Measurements from ENCODE around the gene WNT8B. TPM values are rescaled to one million over a fixed set of nuclear protein-coding genes. Genes with fewer than 3 reads are reported as not detected.

Gene WNT8B
- total and polyA plus RNA-seq, 2 donors (not counting 1 experiment from before 2014, with no cell fraction given), result not detected

DNA sequence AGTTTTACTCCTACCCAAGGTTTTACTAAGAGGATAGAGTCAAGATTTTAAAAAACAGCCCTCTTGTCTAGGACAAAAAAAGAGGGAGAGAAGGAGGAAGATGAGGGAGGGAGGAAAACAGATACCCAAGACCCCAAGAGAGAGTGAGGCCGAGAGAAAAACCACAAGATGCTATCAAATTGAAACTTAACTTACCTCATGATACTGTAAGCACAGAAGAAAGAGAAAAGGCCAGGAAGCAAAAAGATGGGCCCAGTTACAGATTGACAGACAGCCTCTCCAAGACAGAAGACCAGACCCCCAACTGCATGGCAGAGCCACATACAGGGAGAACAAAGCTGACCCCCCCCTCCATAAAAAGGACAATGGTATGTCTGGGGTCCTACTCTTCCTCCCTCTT lies 45.5 kb downstream of the WNT8B start:
- Mint-ChIP-seq H3K27me3 (no peaks in the 10 kb centered on the region), H3K4me3 (no peak overlapping the region), H3K27ac (no peak overlapping the region), H3K9me3 (ENCODE audit: insufficient read depth) (no peaks in the 10 kb centered on the region), H3K4me1 (no peaks in the 10 kb centered on the region)
- Histone ChIP-seq H2AFZ (ENCODE audit: insufficient read depth, low read depth, low read length, poor library complexity, severe bottlenecking) (no peak overlapping the region), H3K79me2 (ENCODE audit: control insufficient read depth, insufficient read depth, low read length) (no peaks in the 10 kb centered on the region), H3K4me3 (ENCODE audit: control extremely low read depth in 1 of 5, extremely low read depth in 1 of 5, insufficient read depth in 1 of 5, low read depth in 2 of 5, low read length in 4 of 5) (no peak overlapping the region), H3K27ac (ENCODE audit: low read length in 2 of 2) (no peak overlapping the region), H3K4me1 (ENCODE audit: control insufficient read depth in 2 of 2, insufficient read depth in 2 of 2, low read length in 2 of 2) (no peaks in the 10 kb centered on the region), H3K9ac (ENCODE audit: low read length) (no peak overlapping the region), H3K27me3 (replicated peaks in 1 of 4; ENCODE audit: control extremely low read depth in 1 of 4, control insufficient read depth in 3 of 4, insufficient read depth in 4 of 4, low read length in 3 of 4) (no peaks in the 10 kb centered on the region), H3K36me3 (replicated peaks in 1 of 2; ENCODE audit: control extremely low read depth in 1 of 2, control insufficient read depth in 1 of 2, extremely low read depth in 1 of 2, insufficient read depth in 2 of 2, low read length in 1 of 2) (peaks cover 0 to 10% of the 10 kb centered on the region in 2 experiments), H4K20me1 (ENCODE audit: control insufficient read depth, insufficient read depth, low read length, poor library complexity, severe bottlenecking) (no peaks in the 10 kb centered on the region), H3K4me2 (replicated peaks; ENCODE audit: low read depth, low read length, poor library complexity, severe bottlenecking) (no peak overlapping the region), H3K9me3 (ENCODE audit: control extremely low read depth in 1 of 3, control insufficient read depth in 2 of 3, insufficient read depth in 1 of 3, low read length in 2 of 3) (no peaks in the 10 kb centered on the region)
- WGBS (ENCODE audit: insufficient coverage), result no CpG with 5 or more reads among the region's 1 CpG
- TF ChIP-seq EZH2 (IDR thresholded peaks at IDR 0.05; ENCODE audit: borderline replicate concordance, insufficient read depth, low read depth, low read length, poor library complexity, severe bottlenecking), result no peak
- TF ChIP-seq, protein P1, sequence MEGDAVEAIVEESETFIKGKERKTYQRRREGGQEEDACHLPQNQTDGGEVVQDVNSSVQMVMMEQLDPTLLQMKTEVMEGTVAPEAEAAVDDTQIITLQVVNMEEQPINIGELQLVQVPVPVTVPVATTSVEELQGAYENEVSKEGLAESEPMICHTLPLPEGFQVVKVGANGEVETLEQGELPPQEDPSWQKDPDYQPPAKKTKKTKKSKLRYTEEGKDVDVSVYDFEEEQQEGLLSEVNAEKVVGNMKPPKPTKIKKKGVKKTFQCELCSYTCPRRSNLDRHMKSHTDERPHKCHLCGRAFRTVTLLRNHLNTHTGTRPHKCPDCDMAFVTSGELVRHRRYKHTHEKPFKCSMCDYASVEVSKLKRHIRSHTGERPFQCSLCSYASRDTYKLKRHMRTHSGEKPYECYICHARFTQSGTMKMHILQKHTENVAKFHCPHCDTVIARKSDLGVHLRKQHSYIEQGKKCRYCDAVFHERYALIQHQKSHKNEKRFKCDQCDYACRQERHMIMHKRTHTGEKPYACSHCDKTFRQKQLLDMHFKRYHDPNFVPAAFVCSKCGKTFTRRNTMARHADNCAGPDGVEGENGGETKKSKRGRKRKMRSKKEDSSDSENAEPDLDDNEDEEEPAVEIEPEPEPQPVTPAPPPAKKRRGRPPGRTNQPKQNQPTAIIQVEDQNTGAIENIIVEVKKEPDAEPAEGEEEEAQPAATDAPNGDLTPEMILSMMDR (IDR thresholded peaks at IDR 0.05), result no peak
- no peak for ATAC-seq (ENCODE audit: low read depth)
- DNase-seq, result no peak
- intact Hi-C loops (cut with micrococcal nuclease), result no loop called here
- ChIA-PET CTCF (interaction anchor here (1.0 to 1.9 kb wide), 5 partner anchors 11 to 662 kb away, joined by 3 to 8 read pairs (median 4); partner anchors contain the start of gene SEC31B), POLR2A (no interaction called here)

DNA sequence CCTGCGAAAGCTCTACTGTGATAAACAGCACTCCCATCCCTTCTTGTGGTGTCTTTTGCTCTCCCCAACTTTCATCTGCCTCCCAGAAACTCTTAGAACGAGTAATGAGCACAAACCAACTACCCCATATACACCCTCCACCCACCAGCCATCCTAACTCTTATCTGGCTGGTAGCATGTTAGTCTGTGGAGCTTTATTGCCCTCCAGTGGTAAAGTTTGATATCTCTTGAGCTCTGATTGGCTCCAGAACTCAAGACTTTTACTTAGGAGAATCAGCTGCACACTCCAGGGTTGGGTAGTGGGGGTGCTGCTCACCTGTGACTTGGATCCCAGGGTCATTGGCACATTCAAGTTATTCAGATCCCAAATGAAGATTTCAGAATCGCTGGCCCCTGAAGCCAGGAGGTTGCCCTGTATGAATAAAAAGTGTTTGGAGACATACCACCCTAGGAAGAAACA lies 45.9 kb downstream of the WNT8B start:
- Histone ChIP-seq H3K27me3 (replicated peaks in 1 of 4; ENCODE audit: control extremely low read depth in 1 of 4, control insufficient read depth in 3 of 4, insufficient read depth in 4 of 4, low read length in 3 of 4) (no peaks in the 10 kb centered on the region), H3K27ac (ENCODE audit: low read length in 2 of 2) (no peak overlapping the region), H3K4me2 (replicated peaks; ENCODE audit: low read depth, low read length, poor library complexity, severe bottlenecking) (no peak overlapping the region), H3K79me2 (ENCODE audit: control insufficient read depth, insufficient read depth, low read length) (no peaks in the 10 kb centered on the region), H3K9ac (ENCODE audit: low read length) (no peak overlapping the region), H3K9me3 (ENCODE audit: control extremely low read depth in 1 of 3, control insufficient read depth in 2 of 3, insufficient read depth in 1 of 3, low read length in 2 of 3) (no peaks in the 10 kb centered on the region), H2AFZ (ENCODE audit: insufficient read depth, low read depth, low read length, poor library complexity, severe bottlenecking) (no peak overlapping the region), H3K36me3 (replicated peaks in 1 of 2; ENCODE audit: control extremely low read depth in 1 of 2, control insufficient read depth in 1 of 2, extremely low read depth in 1 of 2, insufficient read depth in 2 of 2, low read length in 1 of 2) (peaks cover 0 to 10% of the 10 kb centered on the region in 2 experiments), H3K4me1 (ENCODE audit: control insufficient read depth in 2 of 2, insufficient read depth in 2 of 2, low read length in 2 of 2) (no peaks in the 10 kb centered on the region), H4K20me1 (ENCODE audit: control insufficient read depth, insufficient read depth, low read length, poor library complexity, severe bottlenecking) (no peaks in the 10 kb centered on the region), H3K4me3 (ENCODE audit: control extremely low read depth in 1 of 5, extremely low read depth in 1 of 5, insufficient read depth in 1 of 5, low read depth in 2 of 5, low read length in 4 of 5) (no peak overlapping the region)
- DNase-seq (peak; percentile 41), ATAC-seq (ENCODE audit: low read depth) (peak; percentile 43)
- Mint-ChIP-seq H3K4me3 (no peak overlapping the region), H3K27ac (no peak overlapping the region), H3K4me1 (no peaks in the 10 kb centered on the region), H3K27me3 (no peaks in the 10 kb centered on the region), H3K9me3 (ENCODE audit: insufficient read depth) (no peaks in the 10 kb centered on the region)
- intact Hi-C loops (cut with micrococcal nuclease), result no loop called here
- TF ChIP-seq, protein P1 (IDR thresholded peaks at IDR 0.05), result peak; percentile 46
- TF ChIP-seq EZH2 (IDR thresholded peaks at IDR 0.05; ENCODE audit: borderline replicate concordance, insufficient read depth, low read depth, low read length, poor library complexity, severe bottlenecking), result no peak
- WGBS (ENCODE audit: insufficient coverage), result 100% methylated on average over 1 of the region's 3 CpGs
- ChIA-PET POLR2A (no interaction called here), CTCF (interaction anchor here (0.7 to 1.9 kb wide), 8 partner anchors 10 to 662 kb away, joined by 3 to 8 read pairs (median 4); partner anchors contain the start of gene SEC31B)

All from B cell (primary cell).